Fibroblast of lung (primary cell): ENCODE data around the gene OTOA.

Experiments used
- CTCF ChIP-seq, 2 donors: IDR thresholded peaks in 1 of 2; conservative IDR thresholded peaks in 1 of 2; 1 replicate in 1 of 2; 2 replicates in 1 of 2; pipeline ENCODE4 v1.5.1; 2011 to 2012; ENCODE audit warnings: low read length in 2 of 2, control low read depth in 1 of 2, inconsistent platforms in 1 of 2, low read depth in 1 of 2, mild to moderate bottlenecking in 1 of 2
- EZH2 ChIP-seq: IDR thresholded peaks from 2 replicates; pipeline ENCODE4 v1.5.1; 2012; ENCODE audit warnings: low read length, control low read depth, mild to moderate bottlenecking; ENCODE audit errors: missing control alignments

- TF ChIP-seq CTCF (conservative IDR thresholded peaks at IDR 0.05 in 1 of 2, IDR thresholded peaks at IDR 0.05 in 1 of 2; ENCODE audit: low read depth in 1 of 2, low read length in 2 of 2) (peak; percentile 43 to 49), EZH2 (no peak)
Measured at GRCh38 chr16:21684199-21684598, 20.4 kb downstream of the OTOA start.
